HG03439 (cell line): ENCODE data around the gene RYR1.
A peak's percentile ranks its signal among the peaks of the same experiment; 100 is the strongest.
"Not testable (repeated sequence)": the region's sequence is repeated elsewhere in the genome, so short reads cannot be mapped to it uniquely, and the experiment has no call there.

Source experiments
- ATAC-seq: cut with Tn5 transposase; IDR thresholded peaks from one replicate; pipeline ENCODE4 v1.9.1; 2021; ENCODE audit warnings: mild to moderate bottlenecking, moderate library complexity; ENCODE audit not compliant: unreplicated experiment

RYR1 gene

DNA sequence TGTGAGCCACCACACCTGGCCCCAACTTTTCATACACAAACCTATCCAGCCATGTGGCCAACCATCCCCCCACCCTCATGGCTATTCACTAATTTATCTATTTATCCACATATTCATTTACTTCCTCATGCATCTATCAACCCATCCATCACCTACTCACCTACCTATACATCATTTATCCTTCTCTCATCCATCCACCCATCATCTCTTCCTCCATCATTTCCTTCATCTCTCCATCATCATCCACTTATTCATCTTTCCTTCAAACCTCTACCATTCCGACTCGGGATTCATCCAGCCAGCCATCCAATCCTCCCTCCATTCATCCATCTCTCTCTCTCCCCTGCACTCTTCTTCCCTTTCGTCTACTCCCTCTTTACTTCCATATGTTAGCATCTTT is 54.6 kb downstream of the RYR1 start:
- no peak for ATAC-seq

GRCh38 chr19:38488776-38489481 is 55.4 kb downstream of the RYR1 start:
- no peak for ATAC-seq

GRCh38 chr19:38490861-38491260 is 57.4 kb downstream of the RYR1 start:
- no peak for ATAC-seq

- ATAC-seq, result no peak
Measured at GRCh38 chr19:38492181-38492813, 58.8 kb downstream of the RYR1 start.

DNA sequence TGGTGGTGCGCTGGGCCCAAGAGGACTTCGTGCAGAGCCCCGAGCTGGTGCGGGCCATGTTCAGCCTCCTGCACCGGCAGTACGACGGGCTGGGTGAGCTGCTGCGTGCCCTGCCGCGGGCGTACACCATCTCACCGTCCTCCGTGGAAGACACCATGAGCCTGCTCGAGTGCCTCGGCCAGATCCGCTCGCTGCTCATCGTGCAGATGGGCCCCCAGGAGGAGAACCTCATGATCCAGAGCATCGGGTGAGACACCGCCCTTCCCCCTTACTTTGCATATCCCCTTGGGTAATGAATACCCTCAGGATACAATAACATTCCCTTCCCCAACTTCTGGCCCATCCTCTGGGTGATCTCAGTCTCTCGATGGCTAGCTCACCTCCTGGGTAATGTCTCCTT is 60.9 kb downstream of the RYR1 start:
- ATAC-seq, result no peak

DNA sequence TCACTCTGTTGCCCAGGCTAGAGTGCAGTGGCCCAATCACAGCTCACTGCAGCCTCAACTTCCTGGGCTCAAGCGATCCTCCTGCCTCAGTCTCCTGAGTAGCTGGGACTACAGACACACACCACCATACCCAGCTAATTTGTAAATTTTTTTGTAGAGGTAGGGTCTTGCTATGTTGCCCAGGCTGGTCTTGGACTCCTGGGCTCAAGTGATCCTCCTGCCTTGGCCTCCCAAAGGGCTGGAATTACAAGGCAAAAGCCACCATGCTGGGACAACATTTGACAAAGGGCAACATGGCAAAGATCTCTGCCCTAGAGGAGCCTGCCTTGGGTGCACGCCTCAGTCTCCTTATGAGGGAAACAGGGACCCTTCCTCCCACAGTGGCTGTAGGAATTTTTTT is 61.9 kb downstream of the RYR1 start:
- not testable (repeated sequence) for ATAC-seq

- no peak for ATAC-seq
Measured at GRCh38 chr19:38496116-38496515, 62.6 kb downstream of the RYR1 start.

DNA sequence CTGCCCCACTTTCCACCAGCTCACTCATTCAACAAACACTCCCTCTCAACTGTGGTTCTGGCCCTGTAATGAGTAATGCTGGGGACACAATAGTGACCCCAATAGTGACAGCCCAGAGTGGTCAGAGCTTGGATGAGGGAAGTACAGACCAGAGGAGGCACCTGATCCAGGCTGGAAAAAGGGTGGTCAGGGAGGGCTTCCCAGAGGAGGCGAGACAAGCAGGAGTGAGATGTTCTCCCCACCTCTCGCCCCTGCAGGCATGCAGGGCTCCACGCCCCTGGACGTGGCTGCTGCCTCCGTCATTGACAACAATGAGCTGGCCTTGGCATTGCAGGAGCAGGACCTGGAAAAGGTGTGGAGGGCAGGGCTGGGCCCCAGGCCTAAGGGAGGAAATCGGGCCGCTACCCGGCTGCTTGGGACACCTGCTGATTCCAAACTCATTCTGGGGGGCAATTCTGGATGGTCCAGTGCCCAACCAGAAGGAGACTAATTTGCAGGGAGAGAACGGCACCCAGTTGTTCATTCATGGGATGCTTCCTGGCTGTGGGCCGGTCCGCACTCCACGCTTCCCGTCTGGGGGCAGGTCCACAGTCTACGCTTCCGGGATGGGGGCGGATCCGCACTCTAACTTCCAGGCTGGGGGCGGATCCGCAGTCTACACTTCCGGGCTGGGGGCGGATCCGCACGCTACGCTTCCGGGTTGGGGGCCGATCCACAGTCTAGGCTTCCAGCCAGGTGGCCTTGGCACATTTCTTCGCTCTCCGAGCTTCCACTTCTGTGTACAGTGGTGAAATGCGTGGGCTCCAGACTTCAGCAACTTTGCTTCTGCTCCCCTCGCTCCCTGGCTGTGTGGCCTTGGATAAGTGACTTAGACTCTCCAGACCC is 63.4 kb downstream of the RYR1 start:
- ATAC-seq, result no peak

DNA sequence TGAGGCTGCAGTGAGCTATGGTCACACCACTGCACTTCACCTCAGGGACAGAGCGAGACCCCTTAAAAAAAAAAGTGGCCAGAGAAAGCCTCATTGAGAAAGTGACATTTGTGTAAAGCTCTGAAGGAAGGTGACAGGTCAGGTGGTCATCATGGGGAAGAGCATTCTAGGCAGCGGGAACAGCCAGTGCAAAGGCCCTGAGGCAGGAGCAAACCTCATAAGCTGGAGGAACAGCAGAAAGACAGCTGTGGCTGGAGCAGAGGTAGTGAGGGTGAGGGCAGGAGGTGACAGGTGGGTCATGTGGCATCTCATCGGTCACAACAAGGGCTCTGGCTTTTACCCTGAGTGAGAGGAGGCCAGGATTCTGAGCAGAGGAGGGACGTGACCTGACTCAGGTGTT is 64.4 kb downstream of the RYR1 start:
- no peak for ATAC-seq

DNA sequence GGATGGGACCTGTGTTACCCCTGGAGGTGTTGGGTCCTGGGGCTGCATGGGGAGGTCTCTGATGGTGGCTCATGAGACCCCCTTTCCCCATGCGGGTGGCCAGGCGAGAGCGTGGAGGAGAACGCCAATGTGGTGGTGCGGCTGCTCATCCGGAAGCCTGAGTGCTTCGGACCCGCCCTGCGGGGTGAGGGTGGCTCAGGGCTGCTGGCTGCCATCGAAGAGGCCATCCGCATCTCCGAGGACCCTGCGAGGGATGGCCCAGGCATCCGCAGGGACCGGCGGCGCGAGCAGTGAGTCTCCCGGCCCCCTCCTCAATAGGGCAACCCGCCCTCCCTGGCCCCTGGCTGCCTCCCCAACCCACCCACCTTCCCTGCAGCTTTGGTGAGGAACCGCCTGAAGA is 66.0 kb downstream of the RYR1 start:
- no peak for ATAC-seq

DNA sequence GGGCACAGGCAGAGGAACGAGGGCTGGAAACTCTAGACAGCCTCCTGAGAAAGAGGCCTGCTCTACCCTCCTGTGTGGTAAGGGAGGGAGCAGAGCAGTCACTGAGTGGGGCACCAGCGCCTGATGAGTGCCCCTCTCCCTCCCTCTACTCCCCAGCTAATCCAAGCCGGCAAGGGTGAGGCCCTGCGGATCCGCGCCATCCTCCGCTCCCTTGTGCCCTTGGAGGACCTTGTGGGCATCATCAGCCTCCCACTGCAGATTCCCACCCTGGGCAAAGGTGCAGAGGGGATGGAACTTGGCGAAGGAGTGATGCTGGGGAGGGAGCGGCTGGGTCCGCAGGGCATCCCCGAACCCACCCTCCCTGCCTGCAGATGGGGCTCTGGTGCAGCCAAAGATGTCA is 67.0 kb downstream of the RYR1 start:
- ATAC-seq, result no peak

DNA sequence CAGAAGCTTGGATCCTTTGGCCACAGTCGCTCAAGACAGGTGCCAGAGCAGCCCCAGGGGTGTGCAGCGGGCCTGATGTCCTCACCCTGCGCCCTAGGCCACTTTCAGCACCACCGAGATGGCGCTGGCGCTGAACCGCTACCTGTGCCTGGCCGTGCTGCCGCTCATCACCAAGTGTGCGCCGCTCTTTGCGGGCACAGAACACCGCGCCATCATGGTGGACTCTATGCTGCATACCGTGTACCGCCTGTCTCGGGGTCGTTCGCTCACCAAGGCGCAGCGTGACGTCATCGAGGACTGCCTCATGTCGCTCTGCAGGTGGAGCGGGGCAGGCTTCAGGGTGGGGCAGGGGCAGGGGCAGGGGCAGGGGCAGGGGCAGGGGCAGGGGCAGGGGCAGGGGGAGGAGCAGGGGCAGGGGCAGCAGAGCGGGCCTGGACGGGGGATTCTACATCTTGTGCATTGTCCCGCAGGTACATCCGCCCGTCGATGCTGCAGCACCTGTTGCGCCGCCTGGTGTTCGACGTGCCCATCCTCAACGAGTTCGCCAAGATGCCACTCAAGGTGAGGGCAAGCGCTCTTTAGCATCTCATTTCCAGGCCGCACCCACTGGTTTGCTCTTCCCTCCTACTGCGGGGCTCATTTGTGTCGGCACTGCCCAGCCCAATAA is 69.1 kb downstream of the RYR1 start:
- ATAC-seq, result no peak

- ATAC-seq, result no peak
Measured at GRCh38 chr19:38503077-38503410, 69.6 kb downstream of the RYR1 start.

- no peak for ATAC-seq
Measured at GRCh38 chr19:38505958-38506357, 72.5 kb downstream of the RYR1 start.

GRCh38 chr19:38506375-38506722 is 72.9 kb downstream of the RYR1 start:
- ATAC-seq, result no peak

DNA sequence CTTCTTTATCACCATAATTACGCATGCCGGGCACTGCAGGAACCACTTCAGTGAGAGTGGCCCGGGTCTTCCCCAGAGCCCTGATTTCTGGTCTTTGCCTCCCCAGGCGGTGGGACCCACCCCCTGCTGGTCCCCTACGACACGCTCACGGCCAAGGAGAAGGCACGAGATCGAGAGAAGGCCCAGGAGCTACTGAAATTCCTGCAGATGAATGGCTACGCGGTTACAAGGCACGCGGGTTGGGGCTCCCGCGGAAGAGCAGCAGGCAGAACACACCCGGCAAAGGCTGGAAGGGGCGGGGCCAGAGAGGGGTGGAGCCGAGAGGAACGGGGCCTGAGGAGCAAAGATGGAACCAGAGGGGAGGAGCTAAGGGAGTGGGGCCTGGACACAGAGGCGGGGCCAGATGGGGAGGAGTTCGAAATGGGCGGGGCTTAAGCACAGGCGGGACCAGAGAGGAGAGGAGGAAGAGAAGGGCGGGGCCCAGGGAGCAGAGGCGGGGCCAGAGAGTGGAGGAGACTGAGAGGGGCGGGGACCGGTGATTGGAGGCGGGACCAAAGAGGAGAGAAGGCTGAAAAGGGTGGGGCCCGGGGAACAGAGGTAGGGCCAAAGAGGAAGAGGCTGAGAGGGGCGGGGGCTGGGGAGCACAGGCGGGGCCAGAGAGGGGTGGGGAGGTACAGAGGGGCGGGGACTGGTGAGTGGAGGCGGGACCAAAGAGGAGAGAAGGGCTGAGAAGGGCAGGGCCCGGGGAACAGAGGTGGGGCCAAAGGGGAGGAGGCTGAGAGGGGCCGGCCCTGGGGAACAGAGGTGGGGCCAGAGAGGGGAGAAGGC is 73.4 kb downstream of the RYR1 start:
- peak; percentile 78 for ATAC-seq

- no peak for ATAC-seq
Measured at GRCh38 chr19:38507551-38508127, 74.1 kb downstream of the RYR1 start.

DNA sequence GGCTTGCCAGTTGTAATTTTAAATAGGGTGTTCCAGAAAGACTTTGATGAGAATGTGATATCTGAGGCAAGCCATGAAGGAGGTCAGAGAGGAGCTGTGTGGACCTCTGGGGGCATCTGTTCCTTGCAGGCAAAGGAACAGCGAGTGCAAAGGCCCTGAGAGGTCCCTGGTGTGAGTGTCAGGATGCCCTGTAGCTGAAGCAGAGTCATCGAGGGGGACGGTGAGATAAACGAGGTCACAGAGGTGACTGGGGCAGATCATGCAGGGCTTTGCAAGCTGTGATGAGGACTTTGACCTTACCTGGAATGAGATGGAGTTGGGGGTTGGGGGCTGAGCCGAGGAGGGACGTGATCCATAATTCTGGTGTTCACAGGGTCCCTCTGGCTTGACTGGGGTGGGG is 75.0 kb downstream of the RYR1 start:
- no peak for ATAC-seq

DNA sequence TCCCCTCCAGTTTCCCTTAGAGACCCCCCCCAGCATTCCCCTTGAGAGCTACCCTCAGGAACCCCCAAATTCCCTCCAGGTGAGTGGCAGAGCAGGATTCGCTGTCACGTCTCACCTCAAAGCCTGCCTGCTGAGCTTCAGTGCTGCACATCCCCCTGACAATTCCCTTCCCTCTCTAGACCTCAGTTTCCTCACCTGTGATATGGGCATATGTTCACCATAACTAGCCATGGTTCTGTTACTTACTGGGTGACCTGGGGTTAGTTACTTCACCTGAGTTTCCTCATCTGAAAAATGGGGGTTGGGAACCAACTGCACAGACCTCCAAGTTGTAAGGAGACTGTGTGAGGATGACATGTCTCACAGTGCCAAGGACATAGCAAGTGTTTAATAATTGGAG is 75.5 kb downstream of the RYR1 start:
- no peak for ATAC-seq

DNA sequence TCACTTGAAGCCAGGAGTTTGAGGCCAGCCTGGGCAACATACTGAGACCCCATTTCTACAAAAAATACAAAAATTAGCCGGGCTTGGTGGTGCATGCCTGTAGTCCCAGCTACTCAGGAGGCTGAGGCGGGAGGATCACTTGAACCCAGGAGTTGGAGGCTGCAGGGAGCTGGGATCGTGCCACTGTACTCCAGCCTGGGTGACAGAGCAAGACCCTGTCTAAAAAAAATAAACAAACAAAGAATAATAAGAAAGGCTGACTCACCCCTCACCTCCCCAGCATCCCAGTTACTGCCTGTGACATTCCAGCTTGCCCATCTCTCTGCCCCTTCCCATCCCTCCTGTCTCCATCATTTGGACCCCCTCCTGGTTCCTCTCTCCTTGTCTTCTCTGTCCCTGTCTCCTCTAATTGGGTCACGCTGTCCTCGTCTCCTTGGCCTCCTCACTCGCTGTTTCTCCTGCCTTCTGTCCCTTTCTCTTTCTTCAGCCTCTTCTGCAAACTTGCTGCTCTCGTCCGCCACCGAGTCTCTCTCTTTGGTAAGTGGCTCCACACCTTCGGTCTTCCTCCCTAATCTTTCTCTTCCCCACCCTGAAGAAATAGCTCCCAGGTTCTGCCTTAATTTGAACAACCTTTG is 77.7 kb downstream of the RYR1 start:
- ATAC-seq, result no peak
